Measurements from ENCODE around the gene RRN3.
"Not testable (repeated sequence)": the region's sequence is repeated elsewhere in the genome, so short reads cannot be mapped to it uniquely, and the experiment has no call there.

DNA sequence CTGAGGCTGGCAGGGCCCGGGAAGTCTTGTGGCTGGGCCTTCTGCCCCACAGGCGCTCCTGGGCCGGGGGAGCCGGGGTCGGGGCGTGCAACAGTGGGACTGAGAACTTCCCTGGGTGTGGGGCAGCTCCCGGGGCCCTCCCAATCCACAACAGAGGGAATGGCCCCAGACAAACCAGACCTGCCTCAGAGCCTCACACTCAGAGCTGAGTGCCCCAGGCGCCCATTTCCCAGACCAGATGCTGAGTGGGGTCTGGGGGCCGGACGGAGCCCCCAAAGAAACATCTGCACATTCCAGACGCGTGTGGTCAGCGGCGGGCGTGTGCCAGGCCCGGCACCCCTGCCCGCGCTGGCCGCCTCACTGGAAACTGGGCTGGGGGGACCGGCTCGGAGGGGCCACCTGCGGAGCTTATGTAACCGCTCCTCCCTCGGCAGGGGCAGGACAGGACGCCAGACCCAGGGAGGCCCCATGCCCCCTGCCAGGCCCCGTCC, 49.6 kb upstream of the RRN3 start:
- TF ChIP-seq, protein P1, sequence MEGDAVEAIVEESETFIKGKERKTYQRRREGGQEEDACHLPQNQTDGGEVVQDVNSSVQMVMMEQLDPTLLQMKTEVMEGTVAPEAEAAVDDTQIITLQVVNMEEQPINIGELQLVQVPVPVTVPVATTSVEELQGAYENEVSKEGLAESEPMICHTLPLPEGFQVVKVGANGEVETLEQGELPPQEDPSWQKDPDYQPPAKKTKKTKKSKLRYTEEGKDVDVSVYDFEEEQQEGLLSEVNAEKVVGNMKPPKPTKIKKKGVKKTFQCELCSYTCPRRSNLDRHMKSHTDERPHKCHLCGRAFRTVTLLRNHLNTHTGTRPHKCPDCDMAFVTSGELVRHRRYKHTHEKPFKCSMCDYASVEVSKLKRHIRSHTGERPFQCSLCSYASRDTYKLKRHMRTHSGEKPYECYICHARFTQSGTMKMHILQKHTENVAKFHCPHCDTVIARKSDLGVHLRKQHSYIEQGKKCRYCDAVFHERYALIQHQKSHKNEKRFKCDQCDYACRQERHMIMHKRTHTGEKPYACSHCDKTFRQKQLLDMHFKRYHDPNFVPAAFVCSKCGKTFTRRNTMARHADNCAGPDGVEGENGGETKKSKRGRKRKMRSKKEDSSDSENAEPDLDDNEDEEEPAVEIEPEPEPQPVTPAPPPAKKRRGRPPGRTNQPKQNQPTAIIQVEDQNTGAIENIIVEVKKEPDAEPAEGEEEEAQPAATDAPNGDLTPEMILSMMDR (IDR thresholded peaks at IDR 0.05): not testable (repeated sequence)
- not testable (repeated sequence) for TF ChIP-seq POLR2A (IDR thresholded peaks at IDR 0.05)

All from ovary (tissue), 3 donors.